Measurements from ENCODE around the gene LRGUK.
"Not testable (repeated sequence)": the region's sequence is repeated elsewhere in the genome, so short reads cannot be mapped to it uniquely, and the experiment has no call there.

The LRGUK gene, protein sequence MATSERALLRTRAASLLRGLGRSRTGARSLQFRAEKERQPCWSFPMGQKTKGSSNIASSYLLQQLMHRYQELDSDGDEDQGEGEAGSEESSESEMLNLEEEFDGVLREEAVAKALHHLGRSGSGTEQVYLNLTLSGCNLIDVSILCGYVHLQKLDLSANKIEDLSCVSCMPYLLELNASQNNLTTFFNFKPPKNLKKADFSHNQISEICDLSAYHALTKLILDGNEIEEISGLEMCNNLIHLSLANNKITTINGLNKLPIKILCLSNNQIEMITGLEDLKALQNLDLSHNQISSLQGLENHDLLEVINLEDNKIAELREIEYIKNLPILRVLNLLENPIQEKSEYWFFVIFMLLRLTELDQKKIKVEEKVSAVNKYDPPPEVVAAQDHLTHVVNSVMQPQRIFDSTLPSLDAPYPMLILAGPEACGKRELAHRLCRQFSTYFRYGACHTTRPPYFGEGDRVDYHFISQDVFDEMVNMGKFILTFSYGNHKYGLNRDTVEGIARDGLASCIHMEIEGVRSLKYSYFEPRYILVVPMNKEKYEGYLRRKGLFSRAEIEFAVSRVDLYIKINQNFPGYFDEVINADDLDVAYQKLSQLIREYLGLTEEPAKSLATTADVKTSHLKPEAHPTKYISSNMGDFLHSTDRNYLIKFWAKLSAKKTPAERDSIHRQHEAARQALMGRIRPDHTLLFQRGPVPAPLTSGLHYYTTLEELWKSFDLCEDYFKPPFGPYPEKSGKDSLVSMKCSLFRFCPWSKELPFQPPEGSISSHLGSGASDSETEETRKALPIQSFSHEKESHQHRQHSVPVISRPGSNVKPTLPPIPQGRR

GRCh38 chr7:134126966-134127848 lies at the start of gene LRGUK:
Gene LRGUK (plus strand): TSS chr7:134127340. CDS start chr7:134127368, 28 bp downstream.
- DNase-seq, result peak; percentile 17 to 71 (median 37)

DNA sequence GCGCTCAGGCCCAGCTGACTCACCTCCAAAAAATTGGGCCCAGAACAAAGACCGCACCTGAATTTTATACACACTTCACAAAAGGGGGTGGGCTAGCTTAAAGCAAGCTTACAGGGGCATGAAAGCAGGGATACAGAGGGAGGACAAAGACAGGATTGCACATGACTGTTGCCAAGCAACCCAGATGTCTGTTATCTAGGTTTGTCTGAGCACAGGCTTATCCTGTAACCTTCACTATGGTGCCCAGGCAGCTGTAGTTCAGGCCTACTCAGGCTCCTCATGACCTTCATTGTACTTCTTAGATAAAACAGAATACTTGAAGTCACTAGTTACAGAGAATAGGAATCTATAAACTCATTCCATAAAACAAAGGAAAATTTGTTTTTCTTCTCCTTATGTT lies 49.6 kb upstream of the LRGUK start:
- DNase-seq, result not testable (repeated sequence)

- no peak for DNase-seq
Observed at GRCh38 chr7:134078991-134079390, 48.1 kb upstream of the LRGUK start.

DNA sequence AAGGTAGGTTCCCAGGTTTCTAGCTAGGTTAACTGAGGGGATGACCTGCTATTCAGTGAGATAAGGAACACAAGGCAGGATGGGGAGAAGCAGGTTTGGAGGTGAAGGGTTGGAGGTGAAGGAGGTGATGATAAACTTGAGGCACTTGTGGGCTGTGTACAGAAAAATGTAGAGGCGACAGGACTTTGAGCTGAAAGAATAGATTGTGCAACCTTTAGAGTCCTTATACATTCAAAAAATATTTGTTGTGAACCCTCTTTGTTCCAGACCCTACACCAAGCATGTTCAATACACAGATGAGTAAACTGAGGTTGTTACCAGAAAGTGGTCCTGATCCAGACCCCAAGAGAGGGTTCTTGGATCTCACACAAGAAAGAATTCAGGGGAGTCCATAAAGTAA lies 45.4 kb upstream of the LRGUK start:
- DNase-seq, result no peak

- DNase-seq, result no peak
Observed at GRCh38 chr7:134083766-134084487, 43.2 kb upstream of the LRGUK start.

DNA sequence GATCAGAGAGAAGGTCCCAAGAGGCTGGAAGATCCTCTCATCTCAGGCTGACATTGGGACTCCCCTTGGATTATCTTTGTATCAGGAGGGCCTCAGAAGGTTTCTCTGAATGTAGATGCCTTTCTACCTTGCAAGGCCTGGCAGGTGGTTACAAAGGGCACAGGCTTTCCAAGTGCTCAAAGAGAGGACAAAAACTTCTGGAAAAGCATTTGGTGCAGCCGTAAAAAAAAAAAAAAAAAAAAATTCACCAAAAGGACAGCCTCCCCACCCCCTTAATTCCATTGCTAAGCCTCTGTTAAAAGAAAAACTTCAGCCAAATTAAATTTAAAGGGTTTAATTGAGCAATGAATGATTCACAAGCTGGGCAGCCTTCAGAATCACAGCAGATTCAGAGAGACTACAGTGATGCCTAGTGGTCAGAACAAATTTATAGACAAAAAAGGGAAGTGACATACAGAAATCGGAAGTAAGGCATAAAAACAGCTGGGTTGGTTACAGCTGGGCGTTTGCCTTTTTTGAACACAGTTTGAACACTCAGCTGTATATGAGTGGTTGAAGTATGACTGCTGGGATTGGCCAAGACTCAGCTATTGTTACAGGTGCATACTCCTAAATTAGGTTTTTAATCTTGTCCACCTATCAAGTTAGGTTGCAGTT lies 42.5 kb upstream of the LRGUK start:
- DNase-seq, result no peak

GRCh38 chr7:134085311-134085710 lies 41.8 kb upstream of the LRGUK start:
- no peak for DNase-seq

DNA sequence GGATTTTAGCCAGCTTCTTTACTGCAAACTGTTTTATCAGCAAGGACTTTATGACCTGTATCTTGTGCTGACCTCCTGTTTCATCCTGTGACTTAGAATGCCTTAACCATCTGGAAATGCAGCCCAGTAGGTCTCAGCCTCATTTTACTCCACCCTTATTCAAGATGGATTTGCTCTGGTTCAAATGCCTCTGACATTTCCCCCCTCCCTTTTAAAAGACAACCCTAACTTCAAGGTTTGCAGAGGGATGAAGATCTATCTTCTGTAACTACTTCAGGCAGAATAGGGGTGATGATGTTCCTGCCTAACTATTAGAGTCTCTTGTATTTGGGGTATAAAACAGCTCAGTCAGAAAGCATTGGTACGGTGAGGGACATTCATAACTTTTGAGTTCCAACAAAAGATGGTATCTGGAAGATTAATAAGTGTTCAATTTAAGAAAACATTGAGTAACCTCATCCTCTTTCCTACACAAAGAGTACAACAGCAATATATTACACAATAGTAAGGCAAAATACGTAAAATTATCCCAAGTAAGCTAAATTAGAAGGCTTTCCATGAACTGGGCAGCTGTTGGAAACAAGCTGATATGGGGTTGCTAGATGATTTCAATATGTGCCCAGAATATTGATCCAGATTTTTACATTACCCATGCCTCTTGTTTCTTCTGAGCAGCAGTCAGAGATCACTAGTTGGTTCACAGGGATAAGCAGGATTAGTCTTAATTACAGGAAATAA lies 40.0 kb upstream of the LRGUK start:
- no peak for DNase-seq

DNA sequence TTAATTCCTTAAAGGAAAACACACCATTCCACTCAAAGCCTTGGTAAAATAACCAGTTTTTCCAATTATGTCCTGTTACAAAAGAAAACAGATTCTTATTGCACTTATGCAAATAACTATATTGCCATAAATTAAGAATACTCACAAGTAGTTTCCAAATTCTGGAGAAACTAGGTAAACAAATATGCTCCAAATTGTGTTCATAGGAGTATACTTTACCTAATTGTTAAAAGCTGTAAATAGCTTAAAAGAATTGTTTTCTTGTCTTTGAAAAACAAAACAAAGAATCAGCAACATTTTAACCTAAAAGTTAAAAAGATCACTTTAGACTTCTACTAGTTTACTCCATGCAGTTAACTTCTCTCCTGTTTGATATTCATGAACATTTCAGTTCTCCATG lies 38.9 kb upstream of the LRGUK start:
- DNase-seq, result no peak

DNA sequence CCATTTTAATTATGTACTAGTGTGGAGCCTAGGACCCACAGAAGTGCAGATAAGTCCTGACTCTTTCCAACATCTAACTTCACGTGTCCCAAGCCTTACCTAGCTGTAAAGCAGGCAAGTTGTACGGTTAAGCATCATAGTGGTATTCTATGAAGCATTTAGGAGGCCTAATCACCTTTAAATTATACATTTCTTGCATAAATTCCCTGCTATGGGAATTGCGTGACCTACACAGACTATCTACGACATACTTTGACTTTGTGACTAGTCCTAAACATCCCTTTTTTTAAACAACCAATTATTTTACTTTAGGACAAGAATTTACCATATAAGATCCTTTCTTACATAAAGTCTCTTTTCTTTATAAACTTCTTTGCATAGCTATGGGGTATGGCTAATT lies 37.7 kb upstream of the LRGUK start:
- DNase-seq, result no peak

- no peak for DNase-seq
Observed at GRCh38 chr7:134098072-134098471, 29.1 kb upstream of the LRGUK start.

DNA sequence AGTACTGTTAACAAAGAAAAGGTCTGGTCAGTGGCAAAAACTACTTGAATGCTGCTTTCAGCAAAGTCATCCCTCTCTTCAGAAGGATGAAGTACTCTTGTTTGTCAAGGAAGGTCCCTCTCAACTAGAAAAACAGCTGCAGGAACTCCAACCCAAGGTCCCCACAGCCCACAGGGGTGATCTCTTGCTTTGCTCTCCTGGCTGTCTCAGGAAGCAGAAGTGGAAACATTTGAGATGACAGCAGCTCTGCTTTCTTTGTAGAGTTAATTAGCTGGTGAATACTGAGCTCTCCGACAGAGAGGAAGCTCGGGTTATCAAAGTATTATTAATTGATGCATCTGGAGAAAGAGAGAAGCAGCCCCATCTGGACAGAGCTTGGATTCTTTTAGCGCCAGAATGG lies 25.4 kb upstream of the LRGUK start:
- no peak for DNase-seq

DNA sequence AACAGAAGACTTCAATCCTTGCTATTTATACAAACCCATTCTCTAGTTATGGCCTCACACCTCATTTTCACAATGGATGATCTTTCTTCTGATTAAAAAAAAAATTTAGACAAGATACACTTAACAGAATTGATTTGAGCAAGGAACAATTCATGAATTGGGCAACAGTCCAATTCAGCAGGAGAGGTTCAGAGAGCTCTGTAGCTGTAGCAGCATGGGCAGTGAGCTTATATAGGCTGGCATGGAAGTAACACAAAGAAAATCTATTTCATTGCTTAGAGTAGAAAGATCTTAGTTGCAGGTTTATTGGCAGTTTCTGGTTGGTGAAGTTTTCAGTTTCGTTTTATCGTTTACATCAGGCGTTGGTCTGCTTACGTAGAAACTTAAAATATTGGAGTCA lies 23.0 kb upstream of the LRGUK start:
- no peak for DNase-seq

DNA sequence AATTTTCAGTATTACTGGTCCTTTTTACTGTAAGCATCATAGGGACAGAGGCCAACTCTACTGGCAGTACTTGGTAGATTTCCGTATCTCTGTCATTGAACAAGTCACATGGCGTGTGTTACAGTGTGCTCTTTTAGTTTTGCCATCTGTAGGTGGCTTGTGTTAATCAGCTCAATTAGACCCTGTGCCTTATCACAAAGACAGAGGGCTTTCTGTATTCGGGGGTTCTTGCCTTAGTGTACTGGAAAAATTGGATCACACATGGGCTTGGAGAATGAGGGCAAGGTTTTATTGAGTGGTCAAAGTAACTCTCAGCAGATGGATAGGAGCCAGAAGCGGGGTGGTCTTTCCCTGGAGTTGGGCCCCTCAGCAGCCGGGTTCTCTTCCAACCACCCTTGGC lies 21.3 kb upstream of the LRGUK start:
- DNase-seq, result no peak

- no peak for DNase-seq
Observed at GRCh38 chr7:134108802-134109201, 18.3 kb upstream of the LRGUK start.

GRCh38 chr7:134113655-134114054 lies 13.5 kb upstream of the LRGUK start:
- no peak for DNase-seq

DNA sequence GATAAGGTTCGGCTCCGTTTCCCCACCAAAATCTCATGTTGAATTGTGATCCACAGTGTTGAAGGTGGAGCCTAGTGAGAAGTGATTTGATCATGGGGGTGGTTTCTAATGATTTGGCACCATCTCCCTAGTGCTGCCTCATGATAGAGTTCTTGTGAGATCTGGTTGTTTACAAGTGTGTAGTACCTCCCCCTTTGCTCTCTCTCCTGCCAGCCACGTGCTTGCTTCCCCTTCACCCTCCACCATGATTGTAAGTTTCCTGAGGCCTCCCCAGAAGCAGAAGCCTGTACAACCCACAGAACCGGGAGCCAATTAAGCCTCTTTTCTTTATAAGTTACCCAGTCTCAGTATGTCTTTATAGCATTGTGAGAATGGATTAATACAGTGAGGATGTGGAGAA lies 12.1 kb upstream of the LRGUK start:
- no peak for DNase-seq

GRCh38 chr7:134120405-134120804 lies 6.7 kb upstream of the LRGUK start:
- no peak for DNase-seq

- DNase-seq, result no peak
Observed at GRCh38 chr7:134121632-134122139, 5.5 kb upstream of the LRGUK start.

DNA sequence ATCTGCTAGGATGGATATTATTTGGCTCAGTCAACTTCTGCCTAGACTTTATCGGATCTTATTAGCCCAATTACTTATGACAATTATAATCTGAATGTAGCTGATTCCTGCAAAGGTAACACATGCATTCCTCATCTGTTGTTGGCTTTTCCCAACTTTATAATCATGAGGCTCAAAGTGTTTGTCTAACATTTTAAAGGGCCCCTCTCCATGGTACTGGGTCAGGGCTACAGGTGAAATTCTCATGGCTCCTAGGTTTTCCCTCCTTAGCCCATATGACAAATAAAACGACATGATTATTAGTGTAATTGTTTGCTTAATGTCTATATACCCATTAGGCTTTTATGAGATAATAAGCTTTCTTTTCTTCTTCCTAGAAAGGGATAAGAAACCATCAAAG lies 4.2 kb upstream of the LRGUK start:
- no peak for DNase-seq

DNA sequence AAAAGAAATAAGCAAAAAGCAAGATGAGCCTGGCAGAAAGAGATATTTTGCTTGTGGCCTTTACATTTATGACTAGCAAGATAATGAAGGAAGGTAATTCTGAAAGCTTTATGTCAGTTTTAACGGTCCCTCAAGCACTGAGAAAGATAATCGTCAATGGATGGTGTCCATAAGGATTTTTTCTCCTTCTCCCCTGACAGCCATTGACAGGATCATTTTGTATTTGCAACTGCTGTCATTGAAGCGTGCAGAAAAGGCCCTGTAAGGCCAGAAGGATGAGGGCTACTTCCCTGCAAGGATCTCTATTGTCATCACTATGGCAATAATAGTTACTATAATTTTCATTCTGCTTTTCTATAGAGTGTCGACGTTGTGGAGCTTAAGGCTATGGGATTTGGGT lies 994 bp upstream of the LRGUK start:
- DNase-seq, result no peak

All from activated naive CD4-positive, alpha-beta T cell (primary cell).